DOHH2 (cell line): ENCODE data around the gene HOXC5.
A peak's percentile ranks its signal among the peaks of the same experiment; 100 is the strongest.

Experiments used
- H3F3A ChIP-seq: fragments of 200-600 bp; sonication (generic), shearing (Covaris generic); 2 replicates; pipeline ENCODE4 v1.6.0; 2016; ENCODE audit warnings: antibody characterized with exemption, mild to moderate bottlenecking; ENCODE audit not compliant: control insufficient read depth, insufficient read depth
- H3K27ac ChIP-seq: fragments of 200-600 bp; sonication (generic); 2 replicates; pipeline ENCODE4 v1.5.1; 2014; ENCODE audit warnings: low read depth, mild to moderate bottlenecking, low read length, moderate library complexity
- H3K27me3 ChIP-seq: fragments of 200-600 bp; sonication (generic); 2 replicates; pipeline ENCODE4 v1.6.1; 2014; ENCODE audit warnings: mild to moderate bottlenecking, low read length, mixed read lengths; ENCODE audit not compliant: control insufficient read depth
- H3K36me3 ChIP-seq: fragments of 200-600 bp; sonication (generic); 2 replicates; pipeline ENCODE4 v1.6.1; 2014; ENCODE audit warnings: mild to moderate bottlenecking, low read length, moderate library complexity, mixed read lengths; ENCODE audit not compliant: control insufficient read depth
- H3K4me1 ChIP-seq: fragments of 200-600 bp; sonication (generic); 2 replicates; pipeline ENCODE4 v1.6.1; 2014; ENCODE audit warnings: mild to moderate bottlenecking, low read length, mixed read lengths; ENCODE audit not compliant: control insufficient read depth
- H3K4me2 ChIP-seq: fragments of 200-600 bp; sonication (generic); 2 replicates; pipeline ENCODE4 v1.6.0; 2014; ENCODE audit warnings: mild to moderate bottlenecking, low read length, moderate library complexity
- H3K4me3 ChIP-seq: fragments of 200-600 bp; sonication (generic); 2 replicates; pipeline ENCODE4 v1.5.1; 2014; ENCODE audit warnings: mild to moderate bottlenecking, low read length, mixed read lengths
- H3K79me2 ChIP-seq: fragments of 200-600 bp; sonication (generic); 2 replicates; pipeline ENCODE4 v1.6.1; 2014; ENCODE audit warnings: mild to moderate bottlenecking, low read length, mixed read lengths; ENCODE audit not compliant: control insufficient read depth
- H3K9me2 ChIP-seq: fragments of 200-600 bp; sonication (generic); replicated peaks from 2 replicates; pipeline ENCODE4 v1.6.1; 2014; ENCODE audit warnings: mild to moderate bottlenecking, low read length, mixed read lengths; ENCODE audit not compliant: control insufficient read depth
- H3K9me3 ChIP-seq: fragments of 200-600 bp; sonication (generic); 2 replicates; pipeline ENCODE4 v1.6.1; 2014; ENCODE audit warnings: antibody characterized with exemption, low read length, mixed read lengths; ENCODE audit not compliant: control insufficient read depth, insufficient read depth
- H4K20me1 ChIP-seq: fragments of 200-600 bp; sonication (generic); 2 replicates; pipeline ENCODE4 v1.6.0; 2014; ENCODE audit warnings: low read depth, mild to moderate bottlenecking, antibody characterized with exemption, low read length, moderate library complexity; ENCODE audit not compliant: control insufficient read depth, insufficient read depth
- EZH2phosphoT487 ChIP-seq: fragments of 200-600 bp; sonication (generic); IDR thresholded peaks from 2 replicates; pipeline ENCODE4 v1.6.1; 2017; ENCODE audit warnings: borderline replicate concordance, mild to moderate bottlenecking, antibody characterized with exemption, low read length, moderate library complexity, mixed read lengths
- TF ChIP-seq, protein P1 (sequence below): fragments of 200-600 bp; sonication (generic); IDR thresholded peaks from one replicate; pipeline ENCODE4 v1.5.1; 2014; ENCODE audit warnings: antibody characterized with exemption, mild to moderate bottlenecking, low read depth, low read length; ENCODE audit not compliant: poor library complexity, severe bottlenecking

The HOXC5 gene

DNA sequence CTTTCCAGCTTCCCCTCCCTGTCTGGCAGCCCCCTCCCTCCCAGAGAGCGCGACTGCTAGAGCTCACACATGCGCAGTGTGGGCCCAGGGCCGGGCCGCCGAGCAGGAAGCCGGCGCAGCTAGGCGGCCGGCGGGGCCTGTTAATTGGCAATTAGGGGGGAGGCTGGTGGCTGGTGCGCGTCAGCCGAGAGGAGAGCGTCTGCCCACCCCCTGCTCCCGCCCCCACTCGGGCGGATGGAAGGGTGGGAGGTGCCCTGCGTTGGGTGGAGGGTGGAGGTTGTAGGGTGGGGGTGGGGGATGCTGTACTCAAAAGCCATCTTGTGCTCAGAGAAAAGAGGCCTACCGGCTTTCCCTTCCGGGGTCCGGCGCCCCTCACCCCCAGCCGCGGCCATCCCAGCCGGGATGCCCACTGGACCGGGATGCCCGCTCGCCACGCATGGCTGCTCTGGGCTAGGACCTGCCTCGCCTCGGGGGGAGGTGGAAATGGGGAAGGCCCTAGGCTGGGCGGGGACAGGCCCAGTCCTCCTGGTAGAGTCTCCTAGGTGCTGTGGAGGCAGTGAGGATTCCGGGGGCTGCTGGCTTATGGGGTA, 14.9 kb upstream of the HOXC5 start:
- Histone ChIP-seq H3K4me2 (peak overlapping the region; percentile 89), H3K36me3 (no peaks in the 10 kb centered on the region), H3K27ac (peak overlapping the region; percentile 69), H3K4me3 (peak overlapping the region; percentile 92), H4K20me1 (no peaks in the 10 kb centered on the region), H3F3A (0 out of 2 replicates have a peak, but pooled peaks cover 2% of the 10 kb centered on the region), H3K79me2 (0 out of 2 replicates have a peak, but pooled peaks cover 4% of the 10 kb centered on the region), H3K4me1 (peaks cover 10% of the 10 kb centered on the region), H3K9me2 (no peaks in the 10 kb centered on the region), H3K9me3 (no peaks in the 10 kb centered on the region), H3K27me3 (peaks cover 46% of the 10 kb centered on the region)
- no peak for TF ChIP-seq EZH2phosphoT487
- TF ChIP-seq, protein P1, sequence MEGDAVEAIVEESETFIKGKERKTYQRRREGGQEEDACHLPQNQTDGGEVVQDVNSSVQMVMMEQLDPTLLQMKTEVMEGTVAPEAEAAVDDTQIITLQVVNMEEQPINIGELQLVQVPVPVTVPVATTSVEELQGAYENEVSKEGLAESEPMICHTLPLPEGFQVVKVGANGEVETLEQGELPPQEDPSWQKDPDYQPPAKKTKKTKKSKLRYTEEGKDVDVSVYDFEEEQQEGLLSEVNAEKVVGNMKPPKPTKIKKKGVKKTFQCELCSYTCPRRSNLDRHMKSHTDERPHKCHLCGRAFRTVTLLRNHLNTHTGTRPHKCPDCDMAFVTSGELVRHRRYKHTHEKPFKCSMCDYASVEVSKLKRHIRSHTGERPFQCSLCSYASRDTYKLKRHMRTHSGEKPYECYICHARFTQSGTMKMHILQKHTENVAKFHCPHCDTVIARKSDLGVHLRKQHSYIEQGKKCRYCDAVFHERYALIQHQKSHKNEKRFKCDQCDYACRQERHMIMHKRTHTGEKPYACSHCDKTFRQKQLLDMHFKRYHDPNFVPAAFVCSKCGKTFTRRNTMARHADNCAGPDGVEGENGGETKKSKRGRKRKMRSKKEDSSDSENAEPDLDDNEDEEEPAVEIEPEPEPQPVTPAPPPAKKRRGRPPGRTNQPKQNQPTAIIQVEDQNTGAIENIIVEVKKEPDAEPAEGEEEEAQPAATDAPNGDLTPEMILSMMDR = no peak

DNA sequence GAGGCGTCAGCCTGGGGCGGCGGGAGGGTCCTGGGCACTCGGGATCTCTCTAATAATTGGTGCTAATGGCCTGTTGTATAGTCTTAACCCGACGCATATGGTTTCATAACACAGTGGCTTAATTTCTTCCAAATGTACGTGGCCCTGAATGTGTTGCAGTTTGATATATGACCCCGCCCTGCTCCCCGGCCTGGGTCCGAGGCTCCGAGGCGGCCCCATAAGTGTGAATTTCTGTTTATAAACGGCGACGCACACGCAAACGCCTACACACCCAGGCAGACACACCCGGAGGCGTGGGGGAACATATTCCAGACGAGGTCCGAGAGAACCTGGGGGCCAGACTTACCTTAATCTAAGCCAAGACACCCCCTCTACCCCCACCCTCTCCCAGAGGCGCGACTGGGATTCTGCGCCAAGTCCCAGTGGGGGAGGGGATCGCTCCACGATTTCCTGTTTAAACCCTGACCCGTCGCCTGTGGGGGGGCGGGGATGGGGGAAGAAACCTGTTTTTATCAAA, 14.3 kb upstream of the HOXC5 start:
- H3K27me3 ChIP-seq = peaks cover 44% of the 10 kb centered on the region
- no peaks in the 10 kb centered on the region for H4K20me1 ChIP-seq
- TF ChIP-seq, protein P1 = no peak
- no peak for TF ChIP-seq EZH2phosphoT487
- peak overlapping the region; percentile 92 for H3K4me3 ChIP-seq
- H3K9me3 ChIP-seq = no peaks in the 10 kb centered on the region
- no peaks in the 10 kb centered on the region for H3K9me2 ChIP-seq
- 0 out of 2 replicates have a peak, but pooled peaks cover 4% of the 10 kb centered on the region for H3K79me2 ChIP-seq
- H3F3A ChIP-seq = 0 out of 2 replicates have a peak, but pooled peaks cover 2% of the 10 kb centered on the region
- peak overlapping the region; percentile 89 for H3K4me2 ChIP-seq
- H3K27ac ChIP-seq = peak overlapping the region; percentile 69
- no peaks in the 10 kb centered on the region for H3K36me3 ChIP-seq
- peaks cover 11% of the 10 kb centered on the region for H3K4me1 ChIP-seq

DNA sequence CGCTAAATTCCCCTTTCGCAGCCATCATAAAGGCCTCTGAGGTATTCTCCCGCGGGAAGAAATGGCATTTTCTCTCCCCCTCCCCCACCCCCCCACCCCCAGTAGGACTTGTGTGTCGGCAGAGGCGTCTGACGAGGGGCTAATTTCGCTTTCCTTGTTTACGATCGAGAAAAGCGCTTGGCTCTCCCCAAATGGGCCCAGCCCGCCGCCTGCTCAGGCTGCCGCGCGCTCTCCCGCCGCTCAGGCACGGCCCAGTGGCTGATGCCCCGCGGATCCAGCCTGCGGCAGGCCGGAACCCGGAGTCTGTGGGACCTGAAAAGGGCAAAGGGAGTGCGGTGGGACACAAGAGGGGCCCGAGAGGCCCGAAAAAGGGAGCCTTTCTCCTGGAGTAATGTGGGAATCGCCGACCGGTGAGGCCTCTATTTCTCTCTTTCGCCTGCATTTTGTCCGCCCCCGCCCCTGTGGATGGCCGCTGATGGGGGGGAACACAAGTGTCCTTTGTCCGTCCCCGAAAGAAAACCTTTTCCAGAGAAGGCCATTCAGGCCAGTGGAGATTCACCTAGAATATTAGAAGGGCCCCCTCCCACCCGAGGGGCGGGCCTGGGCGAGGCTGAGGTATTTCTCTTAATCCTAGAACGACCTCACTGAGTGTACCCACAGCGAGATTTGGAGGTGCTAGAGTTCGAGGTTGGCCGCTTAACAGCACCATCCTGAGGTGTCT, 13.6 kb upstream of the HOXC5 start:
- Histone ChIP-seq H3K9me2 (no peaks in the 10 kb centered on the region), H3K36me3 (no peaks in the 10 kb centered on the region), H3K4me2 (peak overlapping the region; percentile 89; the same call in 1 of the 2 replicates), H3K9me3 (no peaks in the 10 kb centered on the region), H3F3A (0 out of 2 replicates have a peak, but pooled peaks cover 2% of the 10 kb centered on the region), H4K20me1 (no peaks in the 10 kb centered on the region), H3K27ac (no peak overlapping the region), H3K27me3 (peaks cover 37% of the 10 kb centered on the region), H3K79me2 (0 out of 2 replicates have a peak, but pooled peaks cover 4% of the 10 kb centered on the region), H3K4me3 (no peak overlapping the region), H3K4me1 (peaks cover 11% of the 10 kb centered on the region)
- TF ChIP-seq, protein P1 = no peak
- TF ChIP-seq EZH2phosphoT487 = no peak
